ENCODE results near the gene POLR2L.

The POLR2L gene

GRCh38 chr11:824292-824880 is 17.9 kb downstream of the POLR2L start:
- H3K4me3 ChIP-seq (ENCODE audit: low read depth in 1 of 2, low read length in 1 of 2), result no peak overlapping the region
- TF ChIP-seq CTCF (IDR thresholded peaks at IDR 0.05), result no peak
- peak overlapping the region; percentile 100 for H3K27ac ChIP-seq
- no peaks in the 10 kb centered on the region for H3K9me3 ChIP-seq
- H3K27me3 ChIP-seq, result peaks cover 5% of the 10 kb centered on the region
- peaks cover 81 to 91% of the 10 kb centered on the region in 2 experiments for H3K4me1 ChIP-seq (ENCODE audit: control insufficient read depth in 1 of 2, insufficient read depth in 1 of 2, low read depth in 1 of 2, low read length in 1 of 2)
- H3K36me3 ChIP-seq, result peaks cover 39% of the 10 kb centered on the region

DNA sequence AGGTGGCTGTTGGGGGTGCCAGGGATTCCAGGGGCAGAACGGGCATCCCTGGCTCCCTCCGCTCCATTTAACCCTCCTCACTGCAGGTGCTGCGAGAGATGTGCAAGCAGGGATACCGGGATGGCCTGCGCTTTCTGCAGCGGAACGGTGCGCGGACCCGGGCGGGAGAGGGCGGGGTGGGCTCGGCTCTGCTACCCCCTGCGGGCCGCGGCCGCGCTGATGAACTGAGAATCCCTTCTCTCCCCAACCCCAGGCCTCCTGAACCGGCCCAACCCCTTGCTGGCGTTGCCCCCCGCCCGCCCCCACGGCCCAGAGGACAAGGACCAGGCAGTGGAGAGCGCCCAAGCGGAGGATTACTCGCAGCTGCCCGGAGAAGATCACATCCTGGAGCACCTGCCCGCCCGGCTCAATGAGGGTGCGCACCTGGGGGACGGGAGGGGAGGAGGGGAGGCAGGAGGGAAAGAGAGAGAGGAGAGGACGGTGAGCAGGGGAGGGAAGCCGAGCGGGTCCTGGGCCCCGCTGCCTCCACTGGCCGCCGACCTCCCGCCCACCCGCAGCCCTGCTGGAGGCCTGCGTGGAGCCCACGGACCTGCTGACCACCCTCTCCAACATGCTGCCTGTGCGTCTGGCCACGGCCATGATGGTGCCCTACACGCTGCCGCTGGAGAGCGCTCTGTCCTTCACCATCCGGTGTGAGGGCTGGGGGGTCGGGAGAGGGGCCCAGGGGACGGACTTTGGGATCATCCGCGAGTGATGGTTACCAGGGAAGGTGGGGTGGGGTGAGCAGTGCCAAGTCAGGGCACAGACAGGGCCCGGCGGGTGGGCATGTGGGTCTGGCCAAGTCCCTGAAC is 18.7 kb downstream of the POLR2L start:
- Histone ChIP-seq H3K4me1 (ENCODE audit: control insufficient read depth in 1 of 2, insufficient read depth in 1 of 2, low read depth in 1 of 2, low read length in 1 of 2) (peaks cover 78 to 89% of the 10 kb centered on the region in 2 experiments), H3K4me3 (ENCODE audit: low read depth in 1 of 2, low read length in 1 of 2) (peak overlapping the region in 1 of 2 experiments; percentile 91), H3K27ac (peak overlapping the region; percentile 100), H3K36me3 (peaks cover 39% of the 10 kb centered on the region), H3K27me3 (no peaks in the 10 kb centered on the region), H3K9me3 (no peaks in the 10 kb centered on the region)
- TF ChIP-seq CTCF (IDR thresholded peaks at IDR 0.05), result no peak

- Histone ChIP-seq H3K4me3 (ENCODE audit: low read depth in 1 of 2, low read length in 1 of 2) (peak overlapping the region; percentile 91 to 94), H3K9me3 (no peaks in the 10 kb centered on the region), H3K36me3 (peaks cover 39% of the 10 kb centered on the region), H3K27ac (peak overlapping the region; percentile 100), H3K4me1 (ENCODE audit: control insufficient read depth in 1 of 2, insufficient read depth in 1 of 2, low read depth in 1 of 2, low read length in 1 of 2) (peaks cover 67 to 77% of the 10 kb centered on the region in 2 experiments), H3K27me3 (no peaks in the 10 kb centered on the region)
- no peak for TF ChIP-seq CTCF (IDR thresholded peaks at IDR 0.05)
These were observed 20.6 kb downstream of the POLR2L start for GRCh38 chr11:821512-822371.

DNA sequence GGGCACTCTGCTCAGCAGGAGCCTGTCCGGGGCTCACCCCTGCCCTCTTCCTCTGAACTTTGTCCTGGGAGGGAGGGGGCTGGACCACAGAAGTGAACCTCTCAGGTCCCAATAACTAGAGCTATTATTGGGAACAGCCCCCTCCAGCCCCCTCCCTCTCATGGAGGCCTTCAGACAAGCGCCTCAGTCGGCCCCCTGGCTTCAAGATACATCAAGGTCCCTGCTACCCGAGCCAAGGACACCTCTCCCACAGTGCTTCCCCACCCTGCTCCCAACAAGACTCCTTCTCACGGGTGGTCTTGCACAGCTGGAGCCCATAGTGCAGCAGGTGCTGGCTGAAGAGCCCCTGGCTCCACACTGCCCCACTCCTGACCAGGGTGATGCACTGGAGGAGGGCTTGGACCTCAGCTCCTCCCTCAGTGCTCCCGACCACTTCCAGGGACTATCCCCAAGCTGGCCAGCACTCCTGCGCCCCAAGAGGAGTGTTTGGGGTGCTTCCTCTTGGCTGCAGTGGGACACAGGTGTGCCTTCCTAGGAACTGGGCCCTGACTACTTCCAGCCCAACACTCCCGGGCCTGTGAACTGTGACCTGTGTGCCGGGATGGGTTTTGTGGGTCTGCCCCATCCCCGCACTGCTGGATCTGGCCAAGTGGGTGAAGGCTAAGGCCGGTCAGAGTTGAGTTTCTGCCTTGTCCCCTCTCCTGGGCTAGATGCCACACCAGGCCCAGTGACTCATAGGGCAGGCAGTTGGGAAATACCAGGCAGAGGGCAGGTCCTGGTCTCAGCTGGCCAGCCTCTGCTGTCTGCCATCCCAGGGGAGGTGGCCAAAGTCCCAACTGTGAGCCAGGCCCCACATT is 21.4 kb downstream of the POLR2L start:
- H3K4me3 ChIP-seq (ENCODE audit: low read depth in 1 of 2, low read length in 1 of 2), result peak overlapping the region; percentile 91 to 94
- peaks cover 37% of the 10 kb centered on the region for H3K36me3 ChIP-seq
- H3K27me3 ChIP-seq, result no peaks in the 10 kb centered on the region
- no peaks in the 10 kb centered on the region for H3K9me3 ChIP-seq
- TF ChIP-seq CTCF (IDR thresholded peaks at IDR 0.05), result peak; percentile 18
- peaks cover 58 to 68% of the 10 kb centered on the region in 2 experiments for H3K4me1 ChIP-seq (ENCODE audit: control insufficient read depth in 1 of 2, insufficient read depth in 1 of 2, low read depth in 1 of 2, low read length in 1 of 2)
- peak overlapping the region; percentile 100 for H3K27ac ChIP-seq

Measured in neutrophil (primary cell).